Left ventricle myocardium superior (tissue), 1 donor: Measurements from ENCODE around the gene ZNF845. TPM values are rescaled to one million over a fixed set of nuclear protein-coding genes. Genes with fewer than 3 reads are reported as not detected.
"Not testable (repeated sequence)": the region's sequence is repeated elsewhere in the genome, so short reads cannot be mapped to it uniquely, and the experiment has no call there.

Experiments used
- ATAC-seq: fragments of 200-7000 bp; cut with Tn5 transposase; one replicate; pipeline ENCODE4 v1.9.1; 2020; ENCODE audit warnings: mild to moderate bottlenecking, moderate library complexity
- DNase-seq: peaks from one replicate; pipeline ENCODE4 v3.0.0-alpha.2; 2020
- intact Hi-C: fragments of 100-400 bp; cut with micrococcal nuclease; formaldehyde crosslinking; loops from one replicate; pipeline ENCODE4 v1.11.0; 2022
- total RNA-seq: library from RNA; stranded (reverse); fragmentation: NEBNext Ultra II Directional; extraction: Animal tissue kit (Norgen Biotek cat#: 25700); gene quantifications from one replicate; pipeline ENCODE4 v1.2.1, GENCODE V29; 2021
- donor health status: DM: no; HTN: yes; CAD: no; lungs with severe emphysema.

ZNF845 gene
- total RNA-seq, 1 donor from 2014 or later, result 3.5 TPM

DNA sequence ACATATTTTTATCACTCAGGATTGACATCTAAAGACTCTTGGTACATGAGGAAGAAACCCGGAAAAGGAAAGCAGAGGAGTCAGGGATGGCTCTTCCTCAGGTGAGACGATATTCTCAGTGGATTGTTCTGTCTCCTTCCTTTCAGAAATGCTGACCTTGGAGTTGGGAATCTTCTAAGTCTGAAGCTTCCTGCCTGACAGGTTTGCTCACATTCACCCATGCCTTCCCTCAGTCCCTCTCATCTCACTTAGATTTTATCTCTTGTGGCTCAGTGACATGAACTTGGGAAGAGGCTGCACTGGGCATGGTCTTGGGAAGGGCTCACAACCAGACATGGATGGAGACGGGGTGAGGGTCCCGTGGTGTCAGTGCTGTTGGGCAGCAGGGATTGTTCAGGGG, 38.6 kb downstream of the ZNF845 start:
- ATAC-seq (no peak), DNase-seq (no peak)
- intact Hi-C loops, result no loop called here

DNA sequence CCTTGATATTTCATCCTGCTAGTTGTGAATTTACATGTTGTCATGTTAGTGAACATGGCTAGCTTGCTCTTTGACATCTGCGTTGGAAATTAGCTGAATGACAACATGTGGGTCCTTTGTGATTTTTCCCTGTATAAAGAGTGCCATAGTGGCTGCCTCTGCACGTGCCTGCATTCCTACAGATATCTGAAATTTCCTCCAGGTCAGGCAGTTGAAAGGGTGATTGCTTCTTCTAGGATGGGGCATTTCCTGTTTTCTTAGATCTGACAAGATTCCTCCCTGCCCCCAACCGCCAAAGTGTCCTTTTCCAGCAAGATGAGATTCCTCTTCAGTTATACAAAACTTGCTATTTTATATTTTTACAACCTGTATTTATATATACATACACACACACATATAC, 40.7 kb downstream of the ZNF845 start:
- no peak for ATAC-seq
- intact Hi-C loops, result no loop called here
- no peak for DNase-seq

DNA sequence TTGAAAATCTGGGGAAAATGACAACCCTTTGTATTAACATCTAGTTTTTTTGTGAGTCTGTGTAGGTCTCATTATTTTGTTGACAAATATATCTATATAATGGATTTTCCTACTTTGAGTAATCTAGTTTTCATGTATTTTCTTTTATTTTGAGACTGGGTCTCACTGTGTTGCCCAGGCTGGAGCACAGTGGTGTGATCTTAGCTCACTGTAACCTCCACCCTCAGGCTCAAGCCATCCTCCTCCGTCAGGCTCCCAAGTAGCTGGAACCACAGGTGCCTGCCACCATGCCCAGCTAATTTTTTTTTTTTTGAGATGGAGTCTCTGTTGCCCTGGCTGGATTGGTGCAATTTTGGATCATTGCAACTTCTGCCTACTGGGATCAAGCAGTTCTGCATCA, 41.2 kb downstream of the ZNF845 start:
- ATAC-seq (no peak), DNase-seq (no peak)
- intact Hi-C loops, result no loop called here

DNA sequence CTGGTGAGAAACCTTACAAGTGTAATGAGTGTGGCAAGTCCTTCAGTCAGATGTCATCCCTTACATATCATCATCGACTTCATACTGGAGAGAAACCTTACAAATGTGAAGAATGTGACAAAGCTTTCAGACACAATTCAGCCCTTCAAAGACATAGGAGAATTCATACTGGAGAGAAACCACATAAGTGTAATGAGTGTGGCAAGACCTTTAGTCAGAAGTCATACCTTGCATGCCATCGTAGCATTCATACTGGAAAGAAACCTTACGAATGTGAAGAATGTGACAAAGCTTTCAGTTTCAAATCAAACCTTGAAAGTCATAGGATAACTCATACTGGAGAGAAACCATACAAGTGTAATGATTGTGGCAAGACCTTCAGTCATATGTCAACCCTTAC, 47.8 kb downstream of the ZNF845 start:
- ATAC-seq (no peak), DNase-seq (no peak)
- intact Hi-C loops, result no loop called here

DNA sequence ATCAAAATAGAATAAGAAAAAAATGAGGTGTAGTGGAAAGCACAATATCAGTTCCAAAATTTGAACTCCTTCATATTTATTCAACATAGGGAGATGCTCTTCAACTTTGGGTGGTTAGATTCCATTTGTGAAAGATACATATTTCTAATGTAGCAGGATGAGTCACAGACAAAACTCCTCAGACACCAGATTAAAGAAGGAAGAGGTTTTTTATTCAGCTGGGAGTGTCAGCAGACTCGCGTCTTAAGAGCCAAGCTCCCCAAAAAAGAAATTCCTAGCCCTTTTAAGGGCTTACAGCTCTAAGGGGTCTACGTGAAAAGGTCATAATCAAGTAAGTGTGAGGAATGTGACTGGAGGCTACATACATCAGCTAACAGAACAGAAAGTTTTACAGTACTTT, 54.6 kb downstream of the ZNF845 start:
- intact Hi-C loops, result no loop called here
- DNase-seq (no peak), ATAC-seq (no peak)

DNA sequence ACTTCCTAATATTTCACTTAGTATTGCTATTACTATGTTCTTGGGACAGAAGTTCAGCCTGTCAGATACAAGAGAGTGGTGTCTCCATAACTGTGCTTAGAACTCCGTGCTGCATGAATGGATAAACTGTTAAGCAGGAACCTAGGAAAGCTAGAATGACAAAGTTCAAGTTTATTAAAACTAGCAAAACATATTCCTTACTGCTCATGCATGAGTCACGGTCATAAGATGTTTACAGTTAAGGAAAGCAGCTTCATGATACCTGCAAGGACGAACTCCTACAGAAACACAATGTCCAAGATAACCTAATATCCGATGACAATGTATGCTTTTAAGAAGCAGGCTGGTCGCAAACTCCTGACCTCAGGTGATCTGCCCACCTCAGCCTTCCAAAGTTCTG, 55.4 kb downstream of the ZNF845 start:
- DNase-seq (no peak), ATAC-seq (no peak)
- intact Hi-C loops, result no loop called here

DNA sequence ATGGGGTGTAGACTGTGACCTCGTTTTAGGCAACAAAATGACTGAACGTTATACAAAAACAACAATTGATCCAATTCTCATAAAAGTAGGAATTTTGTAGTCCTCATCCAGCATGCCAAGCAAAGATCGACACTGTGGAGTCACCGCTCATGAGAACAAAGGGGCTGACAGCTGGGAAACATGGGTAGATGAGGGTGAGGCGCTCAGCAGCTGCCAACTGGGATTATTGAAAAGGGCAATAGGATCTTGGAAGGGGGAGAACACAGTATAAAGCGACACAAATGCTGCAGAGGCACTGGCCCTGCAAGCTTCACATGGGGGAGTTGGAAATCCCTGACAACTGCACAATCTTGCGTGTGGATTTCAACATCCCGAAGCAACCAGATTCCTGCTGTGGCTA, 56.0 kb downstream of the ZNF845 start:
- intact Hi-C loops, result no loop called here

DNA sequence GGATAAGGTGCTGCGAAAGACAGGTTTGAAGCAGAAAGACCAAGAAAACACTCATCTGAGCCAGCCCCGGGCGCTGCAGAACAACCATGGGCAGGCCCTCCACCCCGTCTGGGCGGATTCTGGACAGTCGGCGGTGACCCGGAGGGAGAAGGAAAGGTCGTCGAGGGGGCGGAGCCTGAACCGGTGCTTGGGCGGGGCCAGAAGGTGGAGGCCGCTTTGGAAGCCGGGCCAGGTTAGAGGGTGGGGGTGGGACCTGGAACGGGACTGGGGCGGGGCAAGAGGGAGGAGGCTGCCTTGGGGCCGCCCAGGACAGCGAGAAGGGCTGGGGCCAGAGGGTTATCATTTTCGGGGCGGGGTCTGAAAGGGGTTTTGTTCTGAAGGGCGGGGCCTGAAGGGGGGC, 56.4 kb downstream of the ZNF845 start:
- DNase-seq (no peak), ATAC-seq (no peak)
- intact Hi-C loops, result no loop called here

More for the DNA sequence above, 56.0 kb downstream of the ZNF845 start:
- no peak for ATAC-seq
- no peak for DNase-seq

DNA sequence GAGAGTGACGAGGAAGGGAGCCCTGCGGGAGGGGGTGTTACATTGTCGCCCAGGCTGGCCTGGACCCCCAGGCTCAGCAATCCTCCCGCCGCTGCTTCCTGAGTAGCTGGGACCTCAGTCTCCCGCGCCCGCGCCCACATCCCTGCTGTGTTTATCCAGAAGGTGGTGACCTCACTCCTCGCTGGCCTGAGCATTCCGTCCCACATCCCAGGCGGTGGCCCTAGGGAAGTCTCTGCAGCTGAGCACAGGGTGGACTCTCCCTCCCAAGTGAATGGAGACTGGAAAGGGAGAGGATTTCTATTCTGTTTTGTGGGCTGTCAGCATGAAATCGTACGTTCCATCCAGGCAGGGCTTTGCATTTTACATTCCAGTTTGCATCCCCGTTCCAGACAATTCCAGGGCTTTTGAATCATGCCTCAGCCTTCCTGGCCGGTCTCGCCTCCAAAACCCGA, 61.0 kb downstream of the ZNF845 start:
- DNase-seq (peak; percentile 71), ATAC-seq (peak; percentile 76)
- intact Hi-C loops, result no loop called here

DNA sequence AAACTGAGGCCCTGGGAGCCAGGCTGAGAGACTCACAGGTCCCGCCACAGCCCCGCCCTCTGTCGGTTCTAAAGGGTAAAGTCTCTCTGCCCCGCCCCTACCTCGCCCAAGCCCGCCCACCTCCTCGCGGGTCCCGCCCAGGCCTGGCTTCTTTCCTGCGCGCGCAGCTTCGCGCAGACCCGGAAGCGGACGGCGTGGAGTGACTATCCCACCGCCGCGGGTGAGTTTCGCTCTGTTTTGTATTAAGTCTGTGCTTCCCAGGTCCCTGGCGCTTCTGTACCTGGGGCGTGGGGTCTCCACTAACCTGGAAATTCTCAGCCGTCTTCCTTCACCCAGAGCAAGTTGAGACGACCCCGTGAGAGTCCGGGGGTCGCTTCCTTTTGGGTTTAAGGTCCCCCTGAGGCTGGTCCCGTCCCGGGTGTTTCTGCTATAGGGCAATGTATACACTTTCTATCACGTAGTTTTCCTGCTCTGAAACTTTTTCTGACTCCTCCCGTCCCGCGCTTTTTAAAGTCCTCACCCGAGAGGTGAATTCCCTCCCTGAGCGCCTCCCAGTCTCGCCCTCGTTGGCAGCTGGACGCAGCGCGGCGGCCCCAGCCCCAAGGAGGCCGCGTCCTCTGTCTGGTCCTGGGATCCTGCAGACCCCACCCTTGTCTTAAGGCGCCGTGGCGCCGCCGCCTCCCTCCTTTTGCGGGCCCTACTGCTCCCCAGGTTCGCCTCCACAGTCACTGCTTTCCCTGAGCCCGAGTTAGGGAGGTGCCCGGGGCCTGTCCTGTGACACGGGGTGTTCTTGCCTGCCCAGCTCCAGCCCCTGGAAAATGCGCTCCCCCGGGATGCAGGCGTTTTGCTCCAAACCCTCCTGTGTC, 61.7 kb downstream of the ZNF845 start, which contains the start of gene ZNF765:
TSS of gene ZNF765 (plus strand) at position 176 of the 866 bp plus-strand sequence. CDS start 2,867 bp downstream, outside the sequence.
- intact Hi-C loops, result no loop called here
- ATAC-seq, result peak; percentile 100
- peak; percentile 97 for DNase-seq

DNA sequence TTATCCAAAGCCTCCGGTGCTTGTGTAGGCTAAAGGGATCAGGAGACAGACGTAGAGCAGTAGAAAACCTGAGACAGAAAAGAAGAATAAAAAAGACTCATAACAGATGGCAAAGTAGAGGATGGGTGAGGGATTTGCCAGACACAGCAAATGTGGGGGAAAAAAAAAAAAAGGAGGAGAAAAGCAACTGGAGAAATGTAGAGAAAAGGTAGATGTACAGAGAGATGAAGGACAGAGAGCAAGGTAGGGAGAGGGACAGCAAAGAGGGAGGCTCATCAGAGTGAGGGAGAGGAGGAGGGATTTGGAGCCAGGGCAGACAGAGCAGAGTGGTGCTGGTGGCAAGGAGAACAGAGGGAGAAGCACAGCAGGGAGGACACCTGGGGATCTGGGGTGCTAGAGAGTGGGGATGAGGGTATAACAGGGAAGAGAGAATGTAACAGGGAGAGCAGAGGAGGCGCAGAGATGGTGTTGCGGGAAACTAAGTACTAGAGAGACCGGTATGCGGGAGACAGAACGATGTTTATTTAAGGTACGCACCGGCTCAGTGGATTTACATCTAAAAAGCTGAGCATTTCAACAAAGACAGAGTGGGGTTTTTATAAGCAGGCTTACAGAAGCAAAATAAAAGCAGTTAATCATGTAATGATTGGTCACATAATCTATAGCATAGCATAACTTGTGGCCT, 62.4 kb downstream of the ZNF845 start:
- DNase-seq, ATAC-seq, intact Hi-C loops: not testable (repeated sequence)

DNA sequence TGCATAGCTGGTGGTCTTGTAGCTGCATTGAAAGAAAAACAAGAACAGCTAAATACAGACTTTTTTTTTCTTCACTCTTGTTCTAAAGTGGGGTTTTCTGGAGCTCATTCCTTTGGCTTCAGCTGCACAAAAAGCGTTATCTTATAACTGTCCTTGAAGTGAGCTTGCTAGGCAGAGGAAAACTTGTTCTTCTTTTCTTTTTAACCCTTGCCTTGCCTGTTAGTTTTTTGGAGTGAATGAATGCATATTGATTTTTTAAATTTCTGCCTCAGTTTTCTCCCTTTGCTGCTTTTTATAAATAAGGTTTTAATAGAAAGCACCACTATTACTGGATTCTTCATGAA, 62.9 kb downstream of the ZNF845 start:
- no peak for ATAC-seq
- intact Hi-C loops, result no loop called here

DNA sequence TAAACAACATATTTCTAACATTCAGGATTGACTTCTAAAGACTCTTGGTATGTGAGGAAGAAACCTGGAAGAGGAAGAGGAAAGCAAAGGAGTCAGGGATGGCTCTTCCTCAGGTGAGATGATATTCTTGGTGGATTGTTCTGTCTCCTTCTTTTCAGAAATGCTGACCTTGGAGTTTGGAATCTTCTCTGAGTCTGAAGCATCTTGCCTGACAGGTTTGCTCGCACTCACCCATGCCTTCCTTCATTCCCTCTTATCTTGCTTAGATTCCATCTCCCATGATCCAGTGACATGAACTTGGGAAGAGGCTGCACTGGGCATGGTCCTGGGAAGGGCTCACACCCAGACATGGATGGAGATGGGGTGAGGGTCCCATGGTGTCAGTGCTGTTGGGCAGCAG, 64.4 kb downstream of the ZNF845 start:
- ATAC-seq, DNase-seq, intact Hi-C loops: not testable (repeated sequence)

More for the DNA sequence above, 62.9 kb downstream of the ZNF845 start:
- DNase-seq, result no peak

Other genes starting within 250 kb of the ZNF845 start
- gene ZNF160, start 230.3 kb upstream of the ZNF845 start, total RNA-seq, result 19.2 TPM
- gene ZNF415, start 200.8 kb upstream of the ZNF845 start, total RNA-seq, result 23.9 TPM
- gene ZNF347, start 174.7 kb upstream of the ZNF845 start, total RNA-seq, result 6.6 TPM
- gene ZNF665, start 140.4 kb upstream of the ZNF845 start, total RNA-seq, result 0.64 TPM
- gene ZNF677, start 78.9 kb upstream of the ZNF845 start, total RNA-seq, result 22.9 TPM
- not detected for gene VN1R2, start 75.5 kb upstream of the ZNF845 start, total RNA-seq
- gene VN1R4, start 66.0 kb upstream of the ZNF845 start, total RNA-seq, result not detected
- 2.5 TPM for gene ZNF525, start 32.0 kb downstream of the ZNF845 start, total RNA-seq
- gene ZNF765, start 61.4 kb downstream of the ZNF845 start, total RNA-seq, result 4.7 TPM
- gene ZNF761, start 98.2 kb downstream of the ZNF845 start, total RNA-seq, result 4.1 TPM
- 1.3 TPM for gene ZNF813, start 134.0 kb downstream of the ZNF845 start, total RNA-seq
- gene ZNF331, start 204.4 kb downstream of the ZNF845 start, total RNA-seq, result 10.7 TPM